Measurements from ENCODE around the gene CRB2.

CRB2 gene

GRCh38 chr9:123372766-123373446, 16.9 kb downstream of the CRB2 start:
- TF ChIP-seq GATA2 (IDR thresholded peaks at IDR 0.05; ENCODE audit: low read depth, low read length) (no peak), GATA3 (IDR thresholded peaks at IDR 0.05; ENCODE audit: low read depth, low read length) (no peak)

GRCh38 chr9:123373447-123373923, 17.5 kb downstream of the CRB2 start:
- no peak for TF ChIP-seq GATA3 (IDR thresholded peaks at IDR 0.05; ENCODE audit: low read depth, low read length)

GRCh38 chr9:123373946-123374345, 17.9 kb downstream of the CRB2 start:
- no peak for TF ChIP-seq GATA3 (IDR thresholded peaks at IDR 0.05; ENCODE audit: low read depth, low read length)
- peak; percentile 82 for TF ChIP-seq GATA2 (IDR thresholded peaks at IDR 0.05; ENCODE audit: low read depth, low read length)

GRCh38 chr9:123375469-123376132, 19.6 kb downstream of the CRB2 start:
- TF ChIP-seq GATA3 (IDR thresholded peaks at IDR 0.05; ENCODE audit: low read depth, low read length) (no peak), GATA2 (IDR thresholded peaks at IDR 0.05; ENCODE audit: low read depth, low read length) (no peak)

- TF ChIP-seq GATA2 (IDR thresholded peaks at IDR 0.05; ENCODE audit: low read depth, low read length) (no peak), GATA3 (IDR thresholded peaks at IDR 0.05; ENCODE audit: low read depth, low read length) (no peak)
Measured at GRCh38 chr9:123376218-123377071, 20.4 kb downstream of the CRB2 start.

GRCh38 chr9:123377211-123377971, 21.4 kb downstream of the CRB2 start:
- no peak for TF ChIP-seq GATA2 (IDR thresholded peaks at IDR 0.05; ENCODE audit: low read depth, low read length)

- TF ChIP-seq GATA2 (IDR thresholded peaks at IDR 0.05; ENCODE audit: low read depth, low read length) (no peak), GATA3 (IDR thresholded peaks at IDR 0.05; ENCODE audit: low read depth, low read length) (no peak)
Measured at GRCh38 chr9:123378025-123378424, 22.0 kb downstream of the CRB2 start.

DNA sequence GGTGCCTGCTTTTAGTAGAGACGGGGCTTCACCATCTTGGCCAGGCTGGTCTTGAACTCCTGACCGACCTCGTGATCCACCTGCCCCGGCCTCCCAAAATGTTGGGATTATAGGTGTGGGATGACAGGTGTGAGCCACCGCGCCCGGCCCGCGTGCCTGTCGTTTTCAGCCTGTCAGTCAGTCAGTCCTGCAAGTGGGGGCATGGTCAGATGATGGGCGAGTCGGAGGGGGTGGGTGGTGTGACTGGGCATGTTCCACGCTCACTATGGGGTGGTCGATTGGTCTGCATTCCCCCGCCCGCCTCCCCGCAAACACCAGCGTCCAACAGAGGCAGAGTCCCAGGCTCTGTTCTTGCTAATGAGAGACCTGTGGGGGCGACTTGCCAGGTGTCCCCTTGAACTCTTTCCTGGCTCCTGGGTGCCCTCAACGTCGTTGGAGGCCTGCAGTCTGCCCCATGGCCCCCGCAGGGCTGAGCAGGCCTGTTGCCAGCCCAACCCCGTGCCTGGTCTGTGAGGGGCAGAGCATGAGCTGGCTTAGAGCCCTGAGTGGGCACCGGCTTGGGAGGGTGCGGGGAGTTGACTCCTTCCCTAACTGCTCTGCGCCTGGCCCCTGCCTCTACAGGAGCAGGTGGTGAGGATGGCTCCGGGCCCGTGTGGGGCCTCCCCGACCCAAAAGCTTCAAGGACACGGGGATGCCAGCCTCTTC, 23.1 kb downstream of the CRB2 start:
- TF ChIP-seq GATA3 (IDR thresholded peaks at IDR 0.05; ENCODE audit: low read depth, low read length) (no peak), GATA2 (IDR thresholded peaks at IDR 0.05; ENCODE audit: low read depth, low read length) (no peak)

GRCh38 chr9:123380852-123381705, 25.1 kb downstream of the CRB2 start:
- TF ChIP-seq GATA3 (IDR thresholded peaks at IDR 0.05; ENCODE audit: low read depth, low read length): no peak
- TF ChIP-seq GATA2 (IDR thresholded peaks at IDR 0.05; ENCODE audit: low read depth, low read length): no peak

DNA sequence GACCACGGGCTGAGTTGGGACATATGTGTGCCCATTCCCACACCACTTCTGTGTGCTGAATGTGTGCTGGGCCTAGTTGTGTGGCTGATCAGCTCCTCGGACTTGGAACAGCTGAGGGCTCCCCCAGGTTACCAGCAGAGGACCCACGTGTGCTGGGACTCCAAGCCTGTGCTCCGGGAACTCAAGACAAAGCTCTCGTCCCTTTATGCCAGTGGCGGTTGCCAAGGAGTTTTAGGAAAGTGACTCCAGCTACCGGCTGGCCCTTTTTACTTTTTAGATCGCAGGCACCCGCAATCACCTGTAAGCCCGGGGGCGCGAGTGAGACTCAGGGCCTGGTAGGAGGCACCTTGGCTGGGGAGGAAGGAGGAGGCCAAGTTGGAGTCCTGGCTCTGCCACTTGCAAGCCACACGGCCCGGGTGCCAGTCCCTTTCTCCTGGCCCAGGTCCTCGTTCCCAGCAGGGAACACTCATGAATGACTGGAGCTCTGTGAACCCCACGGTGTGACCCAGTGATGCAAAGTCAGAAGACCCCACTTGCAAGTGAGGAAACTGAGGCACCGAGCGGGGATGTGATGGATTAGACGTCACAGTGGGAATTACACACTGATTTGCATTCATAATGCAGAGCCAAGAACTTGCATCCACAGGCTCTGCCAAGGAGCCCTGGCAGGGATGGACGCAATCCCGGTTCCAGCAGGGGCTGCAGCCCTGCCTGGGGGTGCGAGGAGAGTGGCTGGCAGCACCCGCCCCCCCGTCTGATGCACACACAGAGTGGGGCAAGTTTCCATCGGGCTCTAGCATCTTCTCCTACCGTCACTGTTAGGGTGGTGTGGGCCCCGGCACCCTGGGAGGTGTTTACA, 26.9 kb downstream of the CRB2 start:
- no peak for TF ChIP-seq GATA3 (IDR thresholded peaks at IDR 0.05; ENCODE audit: low read depth, low read length)
- no peak for TF ChIP-seq GATA2 (IDR thresholded peaks at IDR 0.05; ENCODE audit: low read depth, low read length)

- TF ChIP-seq GATA2 (IDR thresholded peaks at IDR 0.05; ENCODE audit: low read depth, low read length) (no peak), GATA3 (IDR thresholded peaks at IDR 0.05; ENCODE audit: low read depth, low read length) (no peak)
Measured at GRCh38 chr9:123383512-123384170, 27.6 kb downstream of the CRB2 start.
